ENCODE data around the gene HDGFL3. TPM values are rescaled to one million over a fixed set of nuclear protein-coding genes. Genes with fewer than 3 reads are reported as not detected.

HDGFL3 gene
- total RNA-seq, 1 experiment from 2014 or later: 34.1 TPM

GRCh38 chr15:83164771-83165404 lies 42.7 kb downstream of the HDGFL3 start:
- no peak for TF ChIP-seq REST (IDR thresholded peaks at IDR 0.05; ENCODE audit: insufficient read depth in 1 of 2, low read depth in 2 of 2, low read length in 1 of 2)
- TF ChIP-seq CTCF (IDR thresholded peaks at IDR 0.05): no peak
- TF ChIP-seq TCF7L2 (IDR thresholded peaks at IDR 0.05; ENCODE audit: low read depth, low read length): no peak
- TF ChIP-seq SIN3A (IDR thresholded peaks at IDR 0.05; ENCODE audit: borderline replicate concordance, insufficient read depth, low read depth, low read length): no peak
- no peak for TF ChIP-seq POLR2AphosphoS5 (IDR thresholded peaks at IDR 0.05; ENCODE audit: low read depth, low read length)
- in situ Hi-C loops (cut with HindIII; ENCODE audit: low pct_unique_long_range_greater_than_20kb, low sequenced_read_pairs) (no loop called here), intact Hi-C loops (cut with micrococcal nuclease; ENCODE audit: unreplicated experiment) (no loop called here)
- Histone ChIP-seq H3K4me3 (ENCODE audit: low read depth in 2 of 2, low read length in 2 of 2) (no peak overlapping the region), H3K4me1 (ENCODE audit: control insufficient read depth, insufficient read depth, low read length) (no peaks in the 10 kb centered on the region), H3K27ac (ENCODE audit: low read length) (no peak overlapping the region), H3K27me3 (ENCODE audit: control insufficient read depth, insufficient read depth, low read length) (no peaks in the 10 kb centered on the region), H3K36me3 (ENCODE audit: control insufficient read depth, insufficient read depth, low read length) (no peaks in the 10 kb centered on the region), H3K9me3 (ENCODE audit: control insufficient read depth, insufficient read depth, low read depth, low read length) (no peaks in the 10 kb centered on the region)
- no TSS peak for BruUV-seq (replicated peaks)
- ChIA-PET CTCF (no interaction called here), POLR2A (no interaction called here)
- no peak for DNase-seq (ENCODE audit: low read depth, low spot score)
- no peak for ATAC-seq

- ATAC-seq: no peak
- no peak for DNase-seq (ENCODE audit: low read depth, low spot score)
- ChIA-PET POLR2A (no interaction called here), CTCF (no interaction called here)
- H3K36me3 ChIP-seq (ENCODE audit: control insufficient read depth, insufficient read depth, low read length): no peaks in the 10 kb centered on the region
- no peak overlapping the region for H3K27ac ChIP-seq (ENCODE audit: low read length)
- no peaks in the 10 kb centered on the region for H3K4me1 ChIP-seq (ENCODE audit: control insufficient read depth, insufficient read depth, low read length)
- no peak overlapping the region for H3K4me3 ChIP-seq (ENCODE audit: low read depth in 2 of 2, low read length in 2 of 2)
- H3K27me3 ChIP-seq (ENCODE audit: control insufficient read depth, insufficient read depth, low read length): no peaks in the 10 kb centered on the region
- no TSS peak for BruUV-seq (replicated peaks)
- in situ Hi-C loops (cut with HindIII; ENCODE audit: low pct_unique_long_range_greater_than_20kb, low sequenced_read_pairs): no loop called here
- H3K9me3 ChIP-seq (ENCODE audit: control insufficient read depth, insufficient read depth, low read depth, low read length): no peaks in the 10 kb centered on the region
- no peak for TF ChIP-seq CTCF (IDR thresholded peaks at IDR 0.05)
- TF ChIP-seq REST (IDR thresholded peaks at IDR 0.05; ENCODE audit: insufficient read depth in 1 of 2, low read depth in 2 of 2, low read length in 1 of 2): no peak
- no peak for TF ChIP-seq POLR2AphosphoS5 (IDR thresholded peaks at IDR 0.05; ENCODE audit: low read depth, low read length)
- no peak for TF ChIP-seq SIN3A (IDR thresholded peaks at IDR 0.05; ENCODE audit: borderline replicate concordance, insufficient read depth, low read depth, low read length)
- TF ChIP-seq TCF7L2 (IDR thresholded peaks at IDR 0.05; ENCODE audit: low read depth, low read length): no peak
- intact Hi-C loops (cut with micrococcal nuclease; ENCODE audit: unreplicated experiment): no loop called here
Measured at GRCh38 chr15:83164111-83164770, 43.4 kb downstream of the HDGFL3 start.

Data from Panc1 (cell line).